Smooth muscle cell of the umbilical artery (primary cell): ENCODE measurements around the gene COMMD1. TPM values are rescaled to one million over a fixed set of nuclear protein-coding genes. Genes with fewer than 3 reads are reported as not detected.

Source experiments
- total RNA-seq: library from RNA; depleted of rRNA; stranded (reverse); fragments of >200 nt; gene quantifications from 2 replicates; pipeline ENCODE4 v1.2.3, GENCODE V29; 2014

The COMMD1 gene
- 34.3 and 47.5 TPM in 2 replicates for total RNA-seq

DNA sequence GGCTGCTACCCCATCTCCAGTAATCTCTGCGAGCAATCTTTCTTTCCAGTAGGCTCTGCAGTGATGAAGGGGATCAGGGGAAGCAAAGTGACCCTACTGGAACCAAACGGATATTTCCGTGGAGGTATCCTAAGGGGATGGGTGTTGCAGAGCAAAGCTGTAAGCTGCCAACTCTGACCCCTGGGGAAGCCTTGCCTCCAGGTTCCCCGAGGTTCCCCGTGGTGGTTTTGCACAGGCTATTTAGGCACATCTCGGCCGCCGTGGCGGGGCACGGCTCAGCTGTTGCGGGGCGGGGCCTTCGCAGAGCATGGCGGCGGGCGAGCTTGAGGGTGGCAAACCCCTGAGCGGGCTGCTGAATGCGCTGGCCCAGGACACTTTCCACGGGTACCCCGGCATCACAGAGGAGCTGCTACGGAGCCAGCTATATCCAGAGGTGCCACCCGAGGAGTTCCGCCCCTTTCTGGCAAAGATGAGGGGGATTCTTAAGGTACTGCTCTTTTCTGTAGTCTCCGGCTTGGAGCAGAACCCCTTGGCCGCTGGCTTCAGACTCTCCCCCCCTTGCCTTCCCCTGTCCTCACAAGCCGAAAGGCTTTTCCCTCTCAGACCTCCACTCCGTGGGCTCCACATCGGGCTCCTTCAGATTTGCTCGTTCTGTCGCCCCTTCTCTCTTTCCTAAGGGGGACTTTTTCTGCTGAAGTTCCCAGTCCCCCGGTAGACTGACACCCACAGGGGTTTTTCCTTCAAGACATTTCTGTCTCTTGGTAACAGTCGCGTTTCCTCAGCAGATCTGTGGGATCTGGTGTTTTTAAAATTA lies at the start of gene COMMD1:
TSS of gene COMMD1 (plus strand) at position 303 of the 814 bp plus-strand sequence. CDS start at position 308, 5 bp downstream.

DNA sequence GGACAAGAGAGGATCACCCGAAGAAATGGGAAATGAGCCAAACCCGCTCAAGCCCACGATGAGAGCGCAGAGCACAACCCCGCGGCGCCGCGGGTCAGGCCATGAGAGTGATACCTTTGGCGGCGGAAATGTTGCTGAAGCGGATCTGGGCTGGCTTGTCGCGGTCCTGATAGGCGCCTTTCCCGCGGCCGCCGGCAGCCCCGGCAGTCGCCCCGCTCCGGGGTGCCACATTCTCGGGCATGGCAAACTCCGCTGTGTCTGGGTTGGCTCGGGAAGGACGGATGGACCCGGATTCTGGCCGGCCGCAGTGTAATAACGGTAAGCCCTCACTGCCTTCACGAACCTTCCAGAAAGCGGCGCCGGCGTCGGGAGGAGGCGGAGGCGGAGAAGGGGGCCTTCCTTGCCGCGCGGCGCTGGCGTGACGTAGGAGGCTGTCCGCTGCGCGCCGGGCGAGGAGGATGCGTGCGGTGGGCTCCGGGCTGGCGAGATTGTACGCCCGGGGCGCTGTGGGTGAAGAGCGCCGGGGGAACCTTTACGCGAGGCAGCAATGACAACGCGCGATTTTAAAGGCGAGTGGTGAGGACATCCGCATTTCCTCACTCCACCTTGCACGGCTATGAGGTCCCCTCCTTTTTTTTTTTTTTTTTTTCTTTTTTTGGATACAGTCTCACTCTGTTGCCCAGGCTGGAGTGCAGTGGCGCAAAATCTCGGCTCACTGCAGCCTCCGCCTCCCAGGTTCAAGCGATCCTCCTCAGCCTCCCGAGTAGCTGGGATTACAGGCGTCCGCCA lies 17.0 kb upstream of the COMMD1 start, which contains the start of gene CCT4:
TSS of gene CCT4 (minus strand) at position 390 of the 789 bp plus-strand sequence. CDS start at position 241, 149 bp downstream.

Other genes starting within 250 kb of the COMMD1 start
- gene FAM161A, start 51.6 kb upstream of the COMMD1 start, total RNA-seq, result 2.4 and 2.5 TPM in 2 replicates
- 165 and 217 TPM in 2 replicates for gene CCT4, start 17.0 kb upstream of the COMMD1 start, total RNA-seq